ENCODE results near the gene UBE2E1. TPM values are rescaled to one million over a fixed set of nuclear protein-coding genes. Genes with fewer than 3 reads are reported as not detected.

The UBE2E1 gene
- total and polyA plus RNA-seq, 2 experiments from 2014 or later = 39.9 to 120 TPM

DNA sequence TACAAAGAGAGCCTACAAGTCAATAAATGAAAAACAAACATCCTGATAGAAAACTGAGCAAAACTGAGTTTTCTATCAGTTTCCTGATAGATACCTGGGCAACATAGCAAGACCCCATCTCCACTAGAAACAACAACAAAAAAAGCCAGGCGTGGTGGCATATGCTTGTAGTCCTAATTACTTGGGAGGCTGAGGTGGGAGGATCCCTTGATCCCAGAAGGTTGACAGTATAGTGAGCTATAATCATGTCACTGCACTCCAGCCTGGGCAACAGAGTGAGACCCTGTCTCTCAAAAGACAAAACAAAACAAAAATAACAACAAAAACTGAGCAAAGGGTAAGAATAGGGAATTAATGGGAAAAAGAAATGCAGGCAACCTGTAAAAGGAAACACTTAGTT, 23.9 kb upstream of the UBE2E1 start (continued):
- TF ChIP-seq, protein P1, sequence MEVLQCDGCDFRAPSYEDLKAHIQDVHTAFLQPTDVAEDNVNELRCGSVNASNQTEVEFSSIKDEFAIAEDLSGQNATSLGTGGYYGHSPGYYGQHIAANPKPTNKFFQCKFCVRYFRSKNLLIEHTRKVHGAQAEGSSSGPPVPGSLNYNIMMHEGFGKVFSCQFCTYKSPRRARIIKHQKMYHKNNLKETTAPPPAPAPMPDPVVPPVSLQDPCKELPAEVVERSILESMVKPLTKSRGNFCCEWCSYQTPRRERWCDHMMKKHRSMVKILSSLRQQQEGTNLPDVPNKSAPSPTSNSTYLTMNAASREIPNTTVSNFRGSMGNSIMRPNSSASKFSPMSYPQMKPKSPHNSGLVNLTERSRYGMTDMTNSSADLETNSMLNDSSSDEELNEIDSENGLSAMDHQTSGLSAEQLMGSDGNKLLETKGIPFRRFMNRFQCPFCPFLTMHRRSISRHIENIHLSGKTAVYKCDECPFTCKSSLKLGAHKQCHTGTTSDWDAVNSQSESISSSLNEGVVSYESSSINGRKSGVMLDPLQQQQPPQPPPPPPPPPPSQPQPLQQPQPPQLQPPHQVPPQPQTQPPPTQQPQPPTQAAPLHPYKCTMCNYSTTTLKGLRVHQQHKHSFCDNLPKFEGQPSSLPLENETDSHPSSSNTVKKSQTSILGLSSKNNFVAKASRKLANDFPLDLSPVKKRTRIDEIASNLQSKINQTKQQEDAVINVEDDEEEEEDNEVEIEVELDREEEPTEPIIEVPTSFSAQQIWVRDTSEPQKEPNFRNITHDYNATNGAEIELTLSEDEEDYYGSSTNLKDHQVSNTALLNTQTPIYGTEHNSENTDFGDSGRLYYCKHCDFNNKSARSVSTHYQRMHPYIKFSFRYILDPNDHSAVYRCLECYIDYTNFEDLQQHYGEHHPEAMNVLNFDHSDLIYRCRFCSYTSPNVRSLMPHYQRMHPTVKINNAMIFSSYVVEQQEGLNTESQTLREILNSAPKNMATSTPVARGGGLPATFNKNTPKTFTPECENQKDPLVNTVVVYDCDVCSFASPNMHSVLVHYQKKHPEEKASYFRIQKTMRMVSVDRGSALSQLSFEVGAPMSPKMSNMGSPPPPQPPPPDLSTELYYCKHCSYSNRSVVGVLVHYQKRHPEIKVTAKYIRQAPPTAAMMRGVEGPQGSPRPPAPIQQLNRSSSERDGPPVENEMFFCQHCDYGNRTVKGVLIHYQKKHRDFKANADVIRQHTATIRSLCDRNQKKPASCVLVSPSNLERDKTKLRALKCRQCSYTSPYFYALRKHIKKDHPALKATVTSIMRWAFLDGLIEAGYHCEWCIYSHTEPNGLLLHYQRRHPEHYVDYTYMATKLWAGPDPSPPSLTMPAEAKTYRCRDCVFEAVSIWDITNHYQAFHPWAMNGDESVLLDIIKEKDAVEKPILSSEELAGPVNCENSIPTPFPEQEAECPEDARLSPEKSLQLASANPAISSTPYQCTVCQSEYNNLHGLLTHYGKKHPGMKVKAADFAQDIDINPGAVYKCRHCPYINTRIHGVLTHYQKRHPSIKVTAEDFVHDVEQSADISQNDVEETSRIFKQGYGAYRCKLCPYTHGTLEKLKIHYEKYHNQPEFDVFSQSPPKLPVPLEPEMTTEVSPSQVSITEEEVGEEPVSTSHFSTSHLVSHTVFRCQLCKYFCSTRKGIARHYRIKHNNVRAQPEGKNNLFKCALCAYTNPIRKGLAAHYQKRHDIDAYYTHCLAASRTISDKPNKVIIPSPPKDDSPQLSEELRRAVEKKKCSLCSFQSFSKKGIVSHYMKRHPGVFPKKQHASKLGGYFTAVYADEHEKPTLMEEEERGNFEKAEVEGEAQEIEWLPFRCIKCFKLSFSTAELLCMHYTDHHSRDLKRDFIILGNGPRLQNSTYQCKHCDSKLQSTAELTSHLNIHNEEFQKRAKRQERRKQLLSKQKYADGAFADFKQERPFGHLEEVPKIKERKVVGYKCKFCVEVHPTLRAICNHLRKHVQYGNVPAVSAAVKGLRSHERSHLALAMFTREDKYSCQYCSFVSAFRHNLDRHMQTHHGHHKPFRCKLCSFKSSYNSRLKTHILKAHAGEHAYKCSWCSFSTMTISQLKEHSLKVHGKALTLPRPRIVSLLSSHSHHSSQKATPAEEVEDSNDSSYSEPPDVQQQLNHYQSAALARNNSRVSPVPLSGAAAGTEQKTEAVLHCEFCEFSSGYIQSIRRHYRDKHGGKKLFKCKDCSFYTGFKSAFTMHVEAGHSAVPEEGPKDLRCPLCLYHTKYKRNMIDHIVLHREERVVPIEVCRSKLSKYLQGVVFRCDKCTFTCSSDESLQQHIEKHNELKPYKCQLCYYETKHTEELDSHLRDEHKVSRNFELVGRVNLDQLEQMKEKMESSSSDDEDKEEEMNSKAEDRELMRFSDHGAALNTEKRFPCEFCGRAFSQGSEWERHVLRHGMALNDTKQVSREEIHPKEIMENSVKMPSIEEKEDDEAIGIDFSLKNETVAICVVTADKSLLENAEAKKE (CRISPR knock-in tag; IDR thresholded peaks at IDR 0.05) = no peak
- no peak for TF ChIP-seq STAT1 (IDR thresholded peaks at IDR 0.05; ENCODE audit: unreplicated experiment)
- TF ChIP-seq, protein P2, sequence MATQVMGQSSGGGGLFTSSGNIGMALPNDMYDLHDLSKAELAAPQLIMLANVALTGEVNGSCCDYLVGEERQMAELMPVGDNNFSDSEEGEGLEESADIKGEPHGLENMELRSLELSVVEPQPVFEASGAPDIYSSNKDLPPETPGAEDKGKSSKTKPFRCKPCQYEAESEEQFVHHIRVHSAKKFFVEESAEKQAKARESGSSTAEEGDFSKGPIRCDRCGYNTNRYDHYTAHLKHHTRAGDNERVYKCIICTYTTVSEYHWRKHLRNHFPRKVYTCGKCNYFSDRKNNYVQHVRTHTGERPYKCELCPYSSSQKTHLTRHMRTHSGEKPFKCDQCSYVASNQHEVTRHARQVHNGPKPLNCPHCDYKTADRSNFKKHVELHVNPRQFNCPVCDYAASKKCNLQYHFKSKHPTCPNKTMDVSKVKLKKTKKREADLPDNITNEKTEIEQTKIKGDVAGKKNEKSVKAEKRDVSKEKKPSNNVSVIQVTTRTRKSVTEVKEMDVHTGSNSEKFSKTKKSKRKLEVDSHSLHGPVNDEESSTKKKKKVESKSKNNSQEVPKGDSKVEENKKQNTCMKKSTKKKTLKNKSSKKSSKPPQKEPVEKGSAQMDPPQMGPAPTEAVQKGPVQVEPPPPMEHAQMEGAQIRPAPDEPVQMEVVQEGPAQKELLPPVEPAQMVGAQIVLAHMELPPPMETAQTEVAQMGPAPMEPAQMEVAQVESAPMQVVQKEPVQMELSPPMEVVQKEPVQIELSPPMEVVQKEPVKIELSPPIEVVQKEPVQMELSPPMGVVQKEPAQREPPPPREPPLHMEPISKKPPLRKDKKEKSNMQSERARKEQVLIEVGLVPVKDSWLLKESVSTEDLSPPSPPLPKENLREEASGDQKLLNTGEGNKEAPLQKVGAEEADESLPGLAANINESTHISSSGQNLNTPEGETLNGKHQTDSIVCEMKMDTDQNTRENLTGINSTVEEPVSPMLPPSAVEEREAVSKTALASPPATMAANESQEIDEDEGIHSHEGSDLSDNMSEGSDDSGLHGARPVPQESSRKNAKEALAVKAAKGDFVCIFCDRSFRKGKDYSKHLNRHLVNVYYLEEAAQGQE (IDR thresholded peaks at IDR 0.05; ENCODE audit: unreplicated experiment) = no peak
- TF ChIP-seq, protein P3, sequence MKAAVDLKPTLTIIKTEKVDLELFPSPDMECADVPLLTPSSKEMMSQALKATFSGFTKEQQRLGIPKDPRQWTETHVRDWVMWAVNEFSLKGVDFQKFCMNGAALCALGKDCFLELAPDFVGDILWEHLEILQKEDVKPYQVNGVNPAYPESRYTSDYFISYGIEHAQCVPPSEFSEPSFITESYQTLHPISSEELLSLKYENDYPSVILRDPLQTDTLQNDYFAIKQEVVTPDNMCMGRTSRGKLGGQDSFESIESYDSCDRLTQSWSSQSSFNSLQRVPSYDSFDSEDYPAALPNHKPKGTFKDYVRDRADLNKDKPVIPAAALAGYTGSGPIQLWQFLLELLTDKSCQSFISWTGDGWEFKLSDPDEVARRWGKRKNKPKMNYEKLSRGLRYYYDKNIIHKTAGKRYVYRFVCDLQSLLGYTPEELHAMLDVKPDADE (IDR thresholded peaks at IDR 0.05) = no peak
- TF ChIP-seq NANOG (IDR thresholded peaks at IDR 0.05; ENCODE audit: borderline replicate concordance) = no peak

Data from GM23338 (cell line).